ENCODE results near the gene TSPY10. TPM values are rescaled to one million over a fixed set of nuclear protein-coding genes. Genes with fewer than 3 reads are reported as not detected.
"Not testable (repeated sequence)": the region's sequence is repeated elsewhere in the genome, so short reads cannot be mapped to it uniquely, and the experiment has no call there.

Gene TSPY10
- total RNA-seq = not detected

DNA sequence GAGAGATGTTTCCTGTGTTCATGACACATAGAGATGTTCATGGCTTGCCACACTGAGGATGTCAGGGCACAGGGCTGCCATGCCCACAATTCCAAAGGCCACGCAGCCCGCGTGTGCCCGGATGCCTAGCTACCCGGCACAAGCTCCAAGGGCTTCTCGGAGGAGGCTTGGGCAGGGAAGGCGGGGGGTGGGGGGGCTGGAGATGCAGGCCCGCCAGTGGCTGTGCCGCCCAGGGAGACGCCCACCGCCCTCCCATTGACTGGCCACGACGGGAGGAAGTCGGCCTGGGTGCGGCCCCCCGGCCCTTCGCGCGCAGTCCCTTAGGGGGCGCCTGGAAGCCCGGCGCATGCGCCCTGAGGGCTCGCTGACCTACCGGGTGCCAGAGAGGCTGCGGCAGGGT is at the start of gene TSPY10:
TSS of gene TSPY10 (plus strand) at position 301 of the 400 bp plus-strand sequence. CDS start at position 347, 46 bp downstream.
- H3K4me3 Mint-ChIP-seq; ATAC-seq; H3K4me1 Mint-ChIP-seq (ENCODE audit: low read depth); H3K36me3 Mint-ChIP-seq (ENCODE audit: low read depth); CTCF ChIA-PET; H3K27me3 Mint-ChIP-seq; DNase-seq; H3K9me3 Mint-ChIP-seq; H3K27ac Mint-ChIP-seq; POLR2A ChIA-PET; intact Hi-C loops (cut with micrococcal nuclease): not testable (repeated sequence)

DNA sequence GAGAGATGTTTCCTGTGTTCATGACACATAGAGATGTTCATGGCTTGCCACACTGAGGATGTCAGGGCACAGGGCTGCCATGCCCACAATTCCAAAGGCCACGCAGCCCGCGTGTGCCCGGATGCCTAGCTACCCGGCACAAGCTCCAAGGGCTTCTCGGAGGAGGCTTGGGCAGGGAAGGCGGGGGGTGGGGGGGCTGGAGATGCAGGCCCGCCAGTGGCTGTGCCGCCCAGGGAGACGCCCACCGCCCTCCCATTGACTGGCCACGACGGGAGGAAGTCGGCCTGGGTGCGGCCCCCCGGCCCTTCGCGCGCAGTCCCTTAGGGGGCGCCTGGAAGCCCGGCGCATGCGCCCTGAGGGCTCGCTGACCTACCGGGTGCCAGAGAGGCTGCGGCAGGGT is 40.7 kb upstream of the TSPY10 start, which contains the start of gene TSPY9:
TSS of gene TSPY9 (plus strand) at position 301 of the 400 bp plus-strand sequence. CDS start at position 347, 46 bp downstream.
- H3K4me1 Mint-ChIP-seq (ENCODE audit: low read depth); ATAC-seq; H3K4me3 Mint-ChIP-seq; DNase-seq; H3K27me3 Mint-ChIP-seq; H3K27ac Mint-ChIP-seq; CTCF ChIA-PET; POLR2A ChIA-PET; intact Hi-C loops (cut with micrococcal nuclease); H3K9me3 Mint-ChIP-seq; H3K36me3 Mint-ChIP-seq (ENCODE audit: low read depth): not testable (repeated sequence)

DNA sequence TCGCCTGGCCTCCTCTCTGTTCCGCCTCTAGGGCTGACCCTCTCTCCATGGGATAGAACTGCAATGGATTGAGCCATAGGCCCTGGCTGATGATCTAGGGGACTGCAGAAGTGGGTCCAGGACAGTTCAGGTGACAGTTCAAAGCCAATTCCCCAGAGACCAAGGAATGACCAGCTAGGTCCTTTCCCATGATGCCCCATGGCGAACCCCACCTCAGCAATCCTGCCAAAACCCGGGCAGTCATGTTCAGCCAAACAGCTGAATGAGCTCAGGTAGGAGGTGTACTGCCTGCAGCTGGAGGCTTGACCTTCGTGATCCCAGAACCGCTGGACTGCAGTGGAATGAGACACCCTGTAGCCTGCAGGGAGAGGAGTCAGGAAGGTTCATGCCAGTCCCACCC is 23.3 kb upstream of the TSPY10 start:
- H3K4me3 Mint-ChIP-seq; POLR2A ChIA-PET; intact Hi-C loops (cut with micrococcal nuclease); ATAC-seq; H3K27me3 Mint-ChIP-seq; DNase-seq; H3K4me1 Mint-ChIP-seq (ENCODE audit: low read depth); CTCF ChIA-PET; H3K9me3 Mint-ChIP-seq; H3K36me3 Mint-ChIP-seq (ENCODE audit: low read depth); H3K27ac Mint-ChIP-seq: not testable (repeated sequence)

DNA sequence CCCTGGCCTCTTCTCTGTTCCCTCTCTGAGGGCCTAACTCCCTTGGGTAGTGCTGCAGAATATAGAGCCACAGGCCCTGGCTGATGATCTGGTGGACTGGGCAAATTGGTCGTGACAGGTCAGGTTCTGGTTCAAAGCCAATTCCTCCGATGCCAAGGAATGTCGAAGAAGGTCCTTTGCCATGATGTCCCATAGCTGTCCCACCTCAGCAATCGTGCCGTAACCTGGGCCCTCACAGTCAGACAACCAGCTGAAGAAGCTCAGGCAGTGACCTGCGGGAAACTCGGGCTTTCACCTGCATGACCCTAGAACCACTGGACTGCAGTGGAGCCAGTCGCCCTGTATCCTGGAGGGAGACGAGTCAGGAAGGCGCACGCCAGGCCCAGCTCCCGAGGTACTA is 11.4 kb upstream of the TSPY10 start:
- H3K27ac Mint-ChIP-seq; intact Hi-C loops (cut with micrococcal nuclease); POLR2A ChIA-PET; H3K9me3 Mint-ChIP-seq; CTCF ChIA-PET; H3K27me3 Mint-ChIP-seq; H3K36me3 Mint-ChIP-seq (ENCODE audit: low read depth); DNase-seq; ATAC-seq; H3K4me1 Mint-ChIP-seq (ENCODE audit: low read depth); H3K4me3 Mint-ChIP-seq: not testable (repeated sequence)

Other genes starting within 250 kb of the TSPY10 start
- not detected for gene TSPY4, start 190.4 kb upstream of the TSPY10 start, total RNA-seq
- not detected for gene TSPY8, start 170.1 kb upstream of the TSPY10 start, total RNA-seq
- not detected for gene TSPY3, start 129.5 kb upstream of the TSPY10 start, total RNA-seq
- gene TSPY1, start 60.9 kb upstream of the TSPY10 start, total RNA-seq = not detected
- not detected for gene TSPY9, start 40.6 kb upstream of the TSPY10 start, total RNA-seq

Measured in activated CD8-positive, alpha-beta T cell treated with anti-CD3 and anti-CD28 coated beads for 36 hours (primary cell).